ENCODE results near the gene RAD51. TPM values are rescaled to one million over a fixed set of nuclear protein-coding genes. Genes with fewer than 3 reads are reported as not detected.

RAD51 gene
- total RNA-seq, 1 donor from 2014 or later = 5.0 TPM

DNA sequence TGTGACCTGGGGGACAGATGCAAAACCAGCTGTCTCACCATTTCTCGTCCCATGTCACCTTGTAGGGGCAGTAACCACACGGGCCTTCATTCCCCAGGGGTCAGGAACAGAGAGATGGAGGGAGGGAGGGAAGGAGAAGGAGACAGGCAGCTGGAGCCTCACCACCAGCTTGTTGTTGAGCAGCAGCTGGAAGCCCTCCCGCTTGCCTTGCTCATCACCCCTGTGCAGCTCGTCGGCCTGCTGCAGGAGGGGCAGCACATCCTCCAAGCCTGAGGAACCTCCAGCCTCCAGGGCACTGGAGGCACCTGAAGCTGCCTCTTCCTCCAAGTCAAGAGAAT lies 49.8 kb downstream of the RAD51 start:
- H3K36me3 Mint-ChIP-seq (ENCODE audit: unreplicated experiment) = peaks cover 5% of the 10 kb centered on the region
- H3K4me1 Mint-ChIP-seq (ENCODE audit: low read depth, unreplicated experiment) = peaks cover 25% of the 10 kb centered on the region
- DNase-seq = peak; percentile 56
- H3K4me3 Mint-ChIP-seq (ENCODE audit: unreplicated experiment) = peak overlapping the region; percentile 76
- peaks cover 6% of the 10 kb centered on the region for H3K27me3 Mint-ChIP-seq (ENCODE audit: unreplicated experiment)
- H3K27ac Mint-ChIP-seq (ENCODE audit: unreplicated experiment) = peak overlapping the region; percentile 95
- TF ChIP-seq, protein P1, sequence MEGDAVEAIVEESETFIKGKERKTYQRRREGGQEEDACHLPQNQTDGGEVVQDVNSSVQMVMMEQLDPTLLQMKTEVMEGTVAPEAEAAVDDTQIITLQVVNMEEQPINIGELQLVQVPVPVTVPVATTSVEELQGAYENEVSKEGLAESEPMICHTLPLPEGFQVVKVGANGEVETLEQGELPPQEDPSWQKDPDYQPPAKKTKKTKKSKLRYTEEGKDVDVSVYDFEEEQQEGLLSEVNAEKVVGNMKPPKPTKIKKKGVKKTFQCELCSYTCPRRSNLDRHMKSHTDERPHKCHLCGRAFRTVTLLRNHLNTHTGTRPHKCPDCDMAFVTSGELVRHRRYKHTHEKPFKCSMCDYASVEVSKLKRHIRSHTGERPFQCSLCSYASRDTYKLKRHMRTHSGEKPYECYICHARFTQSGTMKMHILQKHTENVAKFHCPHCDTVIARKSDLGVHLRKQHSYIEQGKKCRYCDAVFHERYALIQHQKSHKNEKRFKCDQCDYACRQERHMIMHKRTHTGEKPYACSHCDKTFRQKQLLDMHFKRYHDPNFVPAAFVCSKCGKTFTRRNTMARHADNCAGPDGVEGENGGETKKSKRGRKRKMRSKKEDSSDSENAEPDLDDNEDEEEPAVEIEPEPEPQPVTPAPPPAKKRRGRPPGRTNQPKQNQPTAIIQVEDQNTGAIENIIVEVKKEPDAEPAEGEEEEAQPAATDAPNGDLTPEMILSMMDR (IDR thresholded peaks at IDR 0.05; ENCODE audit: partially characterized antibody, unreplicated experiment) = peak; percentile 10
- no peaks in the 10 kb centered on the region for H3K9me3 Mint-ChIP-seq (ENCODE audit: unreplicated experiment)

DNA sequence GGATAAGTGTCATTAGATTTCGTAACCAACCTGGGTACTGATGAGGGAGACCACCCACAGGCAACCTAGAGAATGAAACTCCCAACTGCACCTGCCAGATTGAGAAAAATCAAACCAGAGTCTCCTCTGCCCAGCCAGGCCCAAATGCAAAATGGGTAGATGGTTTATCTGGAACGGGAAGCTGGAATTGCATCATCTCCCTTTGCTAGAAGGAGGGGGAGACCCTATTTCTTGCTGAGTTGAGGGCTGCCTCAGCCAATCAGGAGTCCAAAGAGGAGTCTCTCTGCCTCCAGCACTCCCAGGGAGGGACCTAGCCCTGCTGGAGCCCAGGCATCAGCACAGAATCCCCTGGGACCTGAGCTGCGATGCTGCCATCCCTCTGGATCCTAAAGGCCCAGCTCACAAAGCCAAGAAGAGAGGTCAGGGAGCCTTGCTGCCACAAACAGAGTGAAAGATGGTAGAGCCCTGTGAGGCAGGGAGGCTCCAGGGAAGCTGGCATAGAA lies 52.0 kb downstream of the RAD51 start:
- DNase-seq = no peak
- TF ChIP-seq, protein P1 (IDR thresholded peaks at IDR 0.05; ENCODE audit: partially characterized antibody, unreplicated experiment) = no peak
- Mint-ChIP-seq H3K27me3 (ENCODE audit: unreplicated experiment) (peaks cover 6% of the 10 kb centered on the region), H3K4me1 (ENCODE audit: low read depth, unreplicated experiment) (peaks cover 25% of the 10 kb centered on the region), H3K36me3 (ENCODE audit: unreplicated experiment) (no peaks in the 10 kb centered on the region), H3K4me3 (ENCODE audit: unreplicated experiment) (peak overlapping the region; percentile 52), H3K9me3 (ENCODE audit: unreplicated experiment) (no peaks in the 10 kb centered on the region), H3K27ac (ENCODE audit: unreplicated experiment) (peak overlapping the region; percentile 69)

DNA sequence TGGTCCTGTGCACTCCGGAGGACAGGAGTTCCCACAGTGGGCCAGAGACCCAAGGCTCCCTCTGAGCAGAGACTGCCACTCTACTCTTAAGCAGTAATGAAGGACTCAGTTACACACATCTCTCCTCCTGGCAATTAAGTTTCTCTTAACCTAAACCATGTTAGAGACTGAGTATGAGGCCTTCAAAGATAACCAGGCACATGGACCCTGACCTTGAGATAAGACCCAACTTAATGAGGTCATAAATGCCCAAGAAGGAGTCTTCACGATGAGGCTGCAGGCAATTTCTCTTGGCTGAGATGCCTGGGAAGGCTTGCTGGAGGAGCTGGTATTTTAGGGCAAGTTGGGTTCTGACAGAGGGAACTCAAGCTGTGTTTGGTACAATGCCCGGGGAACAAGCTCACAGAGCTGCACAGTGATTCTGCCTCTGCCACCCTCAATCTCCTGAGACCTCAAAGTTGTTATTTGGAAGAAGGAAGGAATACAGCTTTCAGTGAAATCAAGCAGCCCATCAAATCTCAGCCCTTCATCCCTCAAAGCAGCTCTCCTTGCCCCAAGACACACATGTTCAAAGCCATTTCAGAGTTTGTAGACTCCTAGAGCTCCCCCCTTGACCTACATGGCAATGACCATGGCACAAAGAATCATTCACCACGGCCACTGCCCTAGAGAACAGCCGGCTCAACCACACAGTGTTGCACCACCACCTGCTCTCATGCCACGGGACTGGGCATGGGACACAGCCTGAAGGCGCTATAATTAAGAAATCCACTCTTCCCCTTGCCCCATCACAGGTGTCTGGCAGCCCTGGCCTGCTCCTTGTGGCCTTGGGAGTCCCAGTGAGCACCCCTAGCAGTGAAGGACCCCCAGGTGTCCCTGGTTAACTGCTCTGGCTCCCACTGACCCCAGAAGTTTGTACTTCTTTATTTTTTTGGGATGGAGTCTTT lies 53.0 kb downstream of the RAD51 start:
- no peak for DNase-seq
- Mint-ChIP-seq H3K4me1 (ENCODE audit: low read depth, unreplicated experiment) (peaks cover 27% of the 10 kb centered on the region), H3K27ac (ENCODE audit: unreplicated experiment) (no peak overlapping the region), H3K36me3 (ENCODE audit: unreplicated experiment) (no peaks in the 10 kb centered on the region), H3K27me3 (ENCODE audit: unreplicated experiment) (peaks cover 4% of the 10 kb centered on the region), H3K4me3 (ENCODE audit: unreplicated experiment) (no peak overlapping the region), H3K9me3 (ENCODE audit: unreplicated experiment) (no peaks in the 10 kb centered on the region)
- TF ChIP-seq, protein P1 (IDR thresholded peaks at IDR 0.05; ENCODE audit: partially characterized antibody, unreplicated experiment) = no peak

GRCh38 chr15:40749151-40749630 lies 54.2 kb downstream of the RAD51 start:
- H3K27me3 Mint-ChIP-seq (ENCODE audit: unreplicated experiment) = peaks cover 4% of the 10 kb centered on the region
- no peaks in the 10 kb centered on the region for H3K36me3 Mint-ChIP-seq (ENCODE audit: unreplicated experiment)
- H3K9me3 Mint-ChIP-seq (ENCODE audit: unreplicated experiment) = no peaks in the 10 kb centered on the region
- DNase-seq = no peak
- H3K27ac Mint-ChIP-seq (ENCODE audit: unreplicated experiment) = no peak overlapping the region
- H3K4me3 Mint-ChIP-seq (ENCODE audit: unreplicated experiment) = no peak overlapping the region
- peaks cover 20% of the 10 kb centered on the region for H3K4me1 Mint-ChIP-seq (ENCODE audit: low read depth, unreplicated experiment)
- TF ChIP-seq, protein P1 (IDR thresholded peaks at IDR 0.05; ENCODE audit: partially characterized antibody, unreplicated experiment) = no peak

DNA sequence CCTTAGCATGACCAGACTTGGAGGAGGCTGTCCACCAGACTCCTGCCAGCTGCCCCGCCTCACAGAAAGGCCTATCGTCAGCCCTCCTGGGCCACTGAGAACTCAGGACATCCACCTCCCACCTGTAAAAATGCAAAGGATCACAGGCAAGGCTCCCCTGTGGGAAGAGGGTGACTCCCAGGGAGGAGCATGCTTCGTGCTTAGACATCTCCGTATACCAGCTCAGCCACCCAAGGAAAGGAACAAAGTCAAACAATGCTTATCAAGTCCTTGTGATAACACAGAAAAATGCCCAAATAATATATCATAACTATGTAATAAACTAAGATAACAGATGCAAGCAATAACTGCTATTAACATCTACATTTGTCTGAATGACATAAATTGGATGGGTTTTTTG lies 55.9 kb downstream of the RAD51 start:
- H3K27me3 Mint-ChIP-seq (ENCODE audit: unreplicated experiment) = peaks cover 7% of the 10 kb centered on the region
- H3K4me3 Mint-ChIP-seq (ENCODE audit: unreplicated experiment) = no peak overlapping the region
- H3K27ac Mint-ChIP-seq (ENCODE audit: unreplicated experiment) = no peak overlapping the region
- H3K9me3 Mint-ChIP-seq (ENCODE audit: unreplicated experiment) = peaks cover 5% of the 10 kb centered on the region
- H3K4me1 Mint-ChIP-seq (ENCODE audit: low read depth, unreplicated experiment) = peaks cover 10% of the 10 kb centered on the region
- DNase-seq = no peak
- H3K36me3 Mint-ChIP-seq (ENCODE audit: unreplicated experiment) = no peaks in the 10 kb centered on the region
- TF ChIP-seq, protein P1 (IDR thresholded peaks at IDR 0.05; ENCODE audit: partially characterized antibody, unreplicated experiment) = no peak
